GM12891 (cell line): ENCODE results near the gene BMPER.

Source experiments
- PAX5 ChIP-seq: IDR thresholded peaks from 2 replicates; pipeline ENCODE4 v1.6.1; 2011; ENCODE audit warnings: low read length, moderate library complexity, mild to moderate bottlenecking; ENCODE audit not compliant: insufficient read depth, severe bottlenecking
- POLR2A ChIP-seq: IDR thresholded peaks from 2 replicates; pipeline ENCODE4 v1.6.1; 2011; ENCODE audit warnings: low read depth, low read length, control low read depth
- POLR2AphosphoS5 ChIP-seq: IDR thresholded peaks from 2 replicates; pipeline ENCODE4 v1.6.1; 2011; ENCODE audit warnings: low read depth, low read length, control low read depth
- SPI1 ChIP-seq: IDR thresholded peaks from 2 replicates; pipeline ENCODE4 v1.6.1; 2011; ENCODE audit warnings: low read depth, low read length, control low read depth
- TAF1 ChIP-seq: IDR thresholded peaks from 2 replicates; pipeline ENCODE4 v1.6.1; 2011; ENCODE audit warnings: low read depth, low read length, control low read depth

DNA sequence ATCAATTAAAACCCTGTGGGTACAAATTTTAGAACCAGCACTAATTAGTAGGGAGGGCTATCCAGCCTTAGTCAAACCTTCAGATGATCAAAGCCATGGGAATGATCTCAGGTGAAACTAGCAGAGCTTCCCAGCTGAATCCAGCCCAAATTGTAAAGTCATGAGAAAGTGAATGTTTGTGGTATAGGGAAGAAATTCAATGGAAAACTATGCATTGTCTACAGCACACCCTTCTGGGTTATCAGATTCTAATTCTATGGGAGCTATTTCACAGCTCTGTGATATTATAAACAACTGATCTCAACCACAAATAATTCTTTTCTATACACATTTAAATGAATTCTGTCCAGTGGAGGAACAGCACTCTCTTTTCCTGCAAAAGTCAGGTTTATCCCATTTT is 24.6 kb upstream of the BMPER start:
- TF ChIP-seq POLR2AphosphoS5: no peak
- no peak for TF ChIP-seq POLR2A
- no peak for TF ChIP-seq TAF1
- TF ChIP-seq SPI1: no peak
- TF ChIP-seq PAX5: no peak
